PFSK-1 (cell line): ENCODE data around the gene ARID5A.

Experiments used
- POLR2AphosphoS5 ChIP-seq: IDR thresholded peaks from 2 replicates; pipeline ENCODE4 v1.6.1; 2012; ENCODE audit warnings: low read depth, mild to moderate bottlenecking, control low read depth, low read length, moderate library complexity
- TAF1 ChIP-seq: IDR thresholded peaks from 2 replicates; pipeline ENCODE4 v1.6.1; 2012; ENCODE audit warnings: low read length, control low read depth, borderline replicate concordance; ENCODE audit not compliant: insufficient read depth

- TF ChIP-seq POLR2AphosphoS5 (peak; percentile 61), TAF1 (peak; percentile 65; the same call in 1 of the 2 replicates)
Observed at GRCh38 chr2:96536445-96537065, at the start of gene ARID5A.
